Naive thymus-derived CD4-positive, alpha-beta T cell (primary cell): Measurements from ENCODE around the gene GRM7. TPM values are rescaled to one million over a fixed set of nuclear protein-coding genes. Genes with fewer than 3 reads are reported as not detected.
"Not testable (repeated sequence)": the region's sequence is repeated elsewhere in the genome, so short reads cannot be mapped to it uniquely, and the experiment has no call there.

Experiments used
- ATAC-seq: fragments of 150-1000 bp; cut with Tn5 transposase; 2 replicates; pipeline ENCODE4 v1.10.0; 2021; ENCODE audit warnings: mild to moderate bottlenecking, moderate library complexity
- CTCF ChIA-PET: fragments of 350-600 bp; sonication (Branson Sonifier 250); formaldehyde crosslinking; loops from one replicate; lab custom pipeline; 2021; ENCODE audit warnings: antibody characterized with exemption; lab: Charles Lee
- POLR2A ChIA-PET: fragments of 350-600 bp; sonication (Branson Sonifier 250); formaldehyde crosslinking; loops from one replicate; lab custom pipeline; 2021; ENCODE audit warnings: antibody characterized with exemption, inconsistent platforms; lab: Charles Lee
- DNase-seq, 9 donors: peaks; one replicate each; pipeline versions ENCODE4 v3.0.0 to v3.0.0-alpha.2; 2020 to 2022; ENCODE audit warnings: mixed read lengths in 1 of 9
- H3K27ac ChIP-seq: one replicate; pipeline ENCODE4 v1.7.0; 2013; ENCODE audit warnings: mild to moderate bottlenecking, low read depth, low read length, moderate library complexity
- H3K27me3 ChIP-seq, 2 donors: one replicate each; pipeline ENCODE4 v1.7.0; 2013; ENCODE audit warnings: low read length in 2 of 2, mild to moderate bottlenecking in 2 of 2, moderate library complexity in 2 of 2; ENCODE audit not compliant: control insufficient read depth in 2 of 2, insufficient read depth in 2 of 2
- H3K36me3 ChIP-seq, 3 experiments: 1 replicate in 2 of 3; 2 replicates in 1 of 3; pipeline ENCODE4 v1.7.0; 2013; ENCODE audit warnings: low read length in 3 of 3, mild to moderate bottlenecking in 3 of 3, moderate library complexity in 1 of 3; ENCODE audit not compliant: insufficient read depth in 3 of 3, control insufficient read depth in 2 of 3
- H3K4me1 ChIP-seq, 2 donors: one replicate each; pipeline ENCODE4 v1.7.0; 2013; ENCODE audit warnings: low read length in 2 of 2, mild to moderate bottlenecking in 2 of 2, moderate library complexity in 1 of 2; ENCODE audit not compliant: control insufficient read depth in 2 of 2, insufficient read depth in 2 of 2
- H3K4me3 ChIP-seq: 2 replicates; pipeline ENCODE4 v1.7.0; 2013; ENCODE audit warnings: mild to moderate bottlenecking, low read length
- H3K9me3 ChIP-seq, 3 experiments: 1 replicate in 2 of 3; 2 replicates in 1 of 3; pipeline ENCODE4 v1.7.0; 2013; ENCODE audit warnings: low read length in 3 of 3; ENCODE audit not compliant: control insufficient read depth in 2 of 3
- H3K27ac Mint-ChIP-seq, 9 donors: one replicate each; pipeline ENCODE4 v1.8.0; 2020 to 2022; ENCODE audit warnings: mixed read lengths in 9 of 9, mild to moderate bottlenecking in 8 of 9, moderate library complexity in 5 of 9, inconsistent platforms in 2 of 9
- H3K27me3 Mint-ChIP-seq, 5 donors: one replicate each; pipeline ENCODE4 v1.8.0; 2021 to 2022; ENCODE audit warnings: mixed read lengths in 5 of 5, mild to moderate bottlenecking in 1 of 5
- H3K36me3 Mint-ChIP-seq, 5 donors: one replicate each; pipeline ENCODE4 v1.8.0; 2020 to 2022; ENCODE audit warnings: mixed read lengths in 5 of 5, mild to moderate bottlenecking in 3 of 5, inconsistent platforms in 1 of 5
- H3K4me1 Mint-ChIP-seq, 7 donors: one replicate each; pipeline ENCODE4 v1.8.0; 2020 to 2022; ENCODE audit warnings: mixed read lengths in 7 of 7, mild to moderate bottlenecking in 3 of 7, inconsistent platforms in 1 of 7
- H3K4me3 Mint-ChIP-seq, 10 donors: one replicate each; pipeline ENCODE4 v1.8.0; 2020 to 2022; ENCODE audit warnings: mild to moderate bottlenecking in 10 of 10, mixed read lengths in 10 of 10, moderate library complexity in 6 of 10, inconsistent platforms in 2 of 10
- H3K9me3 Mint-ChIP-seq, 11 donors: one replicate each; pipeline ENCODE4 v1.8.0; 2020 to 2022; ENCODE audit warnings: mixed read lengths in 11 of 11, mild to moderate bottlenecking in 4 of 11, inconsistent platforms in 1 of 11, moderate library complexity in 1 of 11
- intact Hi-C, 2 donors: fragments of 100-400 bp; cut with micrococcal nuclease; formaldehyde crosslinking; loops; one replicate each; pipeline ENCODE4 v1.15.1; 2023
- polyA plus RNA-seq, 2 donors: library from polyadenylated mRNA; unstranded; fragments of 300-500 nt; fragmentation: Illumina TruSeq; gene quantifications; one replicate each; pipeline ENCODE4 v1.2.3, GENCODE V29; 2021
- total RNA-seq, 6 experiments: library from RNA in 5 of 6; stranded (reverse) in 5 of 6; gene quantifications; 1 replicate in 5 of 6; 2 replicates in 1 of 6; pipeline ENCODE4 v1.2.3 and lab custom pipeline; 2021 to 2026

GRM7 gene
- total and polyA plus RNA-seq, 7 experiments from 2014 or later, result not detected

DNA sequence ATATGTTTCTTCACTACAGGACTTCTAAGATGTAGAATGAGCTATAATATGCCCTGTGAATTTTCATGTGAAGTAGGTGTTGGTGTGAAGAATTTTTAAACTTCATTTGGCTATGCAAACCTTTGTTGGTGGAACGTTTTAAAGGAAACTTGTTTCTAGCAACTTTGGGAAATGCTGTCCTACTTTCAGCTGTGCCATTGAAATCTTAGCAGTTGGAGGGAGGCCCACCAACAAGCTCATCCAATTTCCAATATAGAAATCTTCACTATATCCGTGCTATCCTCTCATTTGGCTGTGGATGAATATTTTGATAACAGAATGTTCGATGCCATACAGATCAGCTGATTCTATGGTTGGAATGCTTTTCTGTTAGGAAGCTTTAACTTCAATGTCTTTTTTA, 51.3 kb downstream of the GRM7 start:
- H3K27ac ChIP-seq, result no peak overlapping the region
- Mint-ChIP-seq H3K27ac (no peak overlapping the region), H3K4me3 (no peak overlapping the region), H3K36me3 (no peaks in the 10 kb centered on the region), H3K9me3 (peaks cover 0 to 8% (median 0%) of the 10 kb centered on the region in 11 donors), H3K4me1 (no peaks in the 10 kb centered on the region), H3K27me3 (no peaks in the 10 kb centered on the region)
- H3K9me3 ChIP-seq, result no peaks in the 10 kb centered on the region
- H3K27me3 ChIP-seq, result no peaks in the 10 kb centered on the region
- H3K4me1 ChIP-seq, result no peaks in the 10 kb centered on the region
- ATAC-seq (no peak), DNase-seq (no peak)
- CTCF ChIA-PET, result no interaction called here
- no peaks in the 10 kb centered on the region for H3K36me3 ChIP-seq
- POLR2A ChIA-PET, result no interaction called here
- no peak overlapping the region for H3K4me3 ChIP-seq
- intact Hi-C loops, result no loop called here

DNA sequence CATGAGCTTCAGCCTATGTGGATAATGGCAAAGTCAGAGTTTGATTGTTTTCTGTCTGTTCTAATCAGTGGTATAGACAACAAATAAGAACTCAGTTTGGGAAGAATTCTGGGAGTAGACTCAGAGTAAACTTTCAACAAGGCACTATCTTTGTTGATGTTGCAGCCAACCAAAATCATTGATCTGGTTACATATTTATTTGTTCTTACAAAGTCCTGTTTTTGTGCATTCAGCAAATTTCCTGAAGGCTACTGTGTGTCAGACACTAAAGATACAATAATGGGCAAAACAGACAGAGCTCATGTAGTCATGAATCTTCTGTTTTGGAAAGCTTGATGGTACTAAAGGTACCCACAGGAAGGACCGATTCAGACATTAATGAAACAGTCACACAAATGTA, 55.0 kb downstream of the GRM7 start:
- H3K36me3 ChIP-seq, result no peaks in the 10 kb centered on the region
- H3K36me3 Mint-ChIP-seq, result no peaks in the 10 kb centered on the region
- no peak overlapping the region for H3K27ac ChIP-seq
- peaks cover 0 to 8% (median 0%) of the 10 kb centered on the region in 11 donors for H3K9me3 Mint-ChIP-seq
- H3K27me3 ChIP-seq, result no peaks in the 10 kb centered on the region
- no peaks in the 10 kb centered on the region for H3K9me3 ChIP-seq
- no peaks in the 10 kb centered on the region for H3K4me1 ChIP-seq
- no peak overlapping the region for H3K27ac Mint-ChIP-seq
- no peak overlapping the region for H3K4me3 ChIP-seq
- H3K4me1 Mint-ChIP-seq, result no peaks in the 10 kb centered on the region
- intact Hi-C loops, result no loop called here
- CTCF ChIA-PET, result no interaction called here
- ATAC-seq (no peak), DNase-seq (no peak)
- H3K27me3 Mint-ChIP-seq, result no peaks in the 10 kb centered on the region
- no peak overlapping the region for H3K4me3 Mint-ChIP-seq
- POLR2A ChIA-PET, result no interaction called here

DNA sequence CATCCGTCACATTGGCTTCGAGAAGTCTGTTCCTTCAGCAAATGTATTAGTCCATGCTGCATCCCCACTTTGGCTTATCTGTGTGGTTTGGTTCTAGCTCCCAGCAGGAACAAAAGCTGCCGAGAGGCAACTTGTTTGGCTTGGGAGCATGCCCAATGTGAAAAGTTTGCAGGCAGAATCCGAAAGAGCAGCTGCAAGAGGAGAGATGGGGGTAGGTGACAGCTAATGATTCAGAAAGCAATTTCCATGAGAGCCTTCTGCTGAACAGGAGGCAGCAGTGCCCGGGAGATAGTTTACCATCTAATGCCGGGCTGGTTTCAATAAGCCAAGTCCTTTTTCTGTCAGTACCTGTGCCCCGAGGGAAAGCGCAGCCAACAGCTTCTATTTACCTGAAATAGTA, 60.2 kb downstream of the GRM7 start:
- CTCF ChIA-PET, result no interaction called here
- Mint-ChIP-seq H3K36me3 (no peaks in the 10 kb centered on the region), H3K27ac (no peak overlapping the region), H3K4me1 (no peaks in the 10 kb centered on the region), H3K9me3 (peaks cover 0 to 10% (median 0%) of the 10 kb centered on the region in 11 donors), H3K4me3 (no peak overlapping the region), H3K27me3 (no peaks in the 10 kb centered on the region)
- Histone ChIP-seq H3K9me3 (no peaks in the 10 kb centered on the region), H3K4me3 (no peak overlapping the region), H3K27me3 (no peaks in the 10 kb centered on the region), H3K27ac (no peak overlapping the region), H3K4me1 (no peaks in the 10 kb centered on the region), H3K36me3 (no peaks in the 10 kb centered on the region)
- POLR2A ChIA-PET, result no interaction called here
- intact Hi-C loops, result no loop called here
- ATAC-seq, result no peak
- no peak for DNase-seq

DNA sequence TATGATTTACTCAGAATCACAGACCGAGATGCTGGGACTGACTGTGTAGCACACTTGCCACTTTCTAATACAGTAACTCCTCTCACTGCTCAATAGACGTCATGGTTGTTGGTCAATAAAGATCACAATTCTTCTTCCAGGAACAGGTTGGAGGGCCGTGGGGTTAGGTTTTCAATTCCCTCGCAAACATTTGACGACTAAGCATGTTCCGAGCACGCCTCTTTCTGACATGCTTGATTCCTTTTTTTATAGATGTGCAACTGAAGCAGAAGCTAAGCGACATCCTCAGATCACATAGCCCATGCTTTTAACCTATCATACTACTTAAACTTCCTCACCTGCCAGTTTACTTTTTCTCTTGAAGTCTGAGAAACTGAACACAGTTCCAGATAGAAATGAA, 61.0 kb downstream of the GRM7 start:
- DNase-seq (no peak), ATAC-seq (no peak)
- Histone ChIP-seq H3K4me1 (no peaks in the 10 kb centered on the region), H3K9me3 (no peaks in the 10 kb centered on the region), H3K27ac (no peak overlapping the region), H3K4me3 (no peak overlapping the region), H3K27me3 (no peaks in the 10 kb centered on the region), H3K36me3 (no peaks in the 10 kb centered on the region)
- Mint-ChIP-seq H3K4me3 (no peak overlapping the region), H3K9me3 (peaks cover 0 to 10% (median 0%) of the 10 kb centered on the region in 11 donors), H3K36me3 (no peaks in the 10 kb centered on the region), H3K4me1 (no peaks in the 10 kb centered on the region), H3K27me3 (no peaks in the 10 kb centered on the region), H3K27ac (no peak overlapping the region)
- ChIA-PET POLR2A (no interaction called here), CTCF (no interaction called here)
- intact Hi-C loops, result no loop called here

DNA sequence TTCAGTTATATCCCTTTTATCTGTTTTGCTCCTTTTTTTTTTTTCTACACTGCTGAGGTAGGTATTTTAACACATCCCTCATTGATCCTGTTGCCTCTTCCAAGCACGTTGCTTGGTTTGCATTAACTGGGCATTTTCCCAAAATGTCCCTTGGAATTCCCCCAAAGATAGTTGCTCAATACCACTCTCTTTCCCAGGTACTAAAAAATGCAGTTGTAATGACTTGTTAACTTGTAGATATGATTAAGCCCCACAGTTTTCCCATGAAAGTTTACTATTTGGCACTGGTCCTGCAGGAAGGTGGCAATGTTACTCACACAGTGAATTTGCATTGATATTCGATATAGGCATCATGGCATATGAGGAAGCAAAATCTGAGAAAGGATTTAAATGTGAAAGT, 67.1 kb downstream of the GRM7 start:
- ATAC-seq, result no peak
- Histone ChIP-seq H3K27me3 (no peaks in the 10 kb centered on the region), H3K4me1 (no peaks in the 10 kb centered on the region), H3K4me3 (no peak overlapping the region), H3K27ac (no peak overlapping the region), H3K9me3 (no peaks in the 10 kb centered on the region), H3K36me3 (no peaks in the 10 kb centered on the region)
- POLR2A ChIA-PET, result no interaction called here
- H3K27ac Mint-ChIP-seq, result no peak overlapping the region
- H3K4me3 Mint-ChIP-seq, result no peak overlapping the region
- H3K36me3 Mint-ChIP-seq, result no peaks in the 10 kb centered on the region
- DNase-seq, result no peak
- no peaks in the 10 kb centered on the region for H3K4me1 Mint-ChIP-seq
- peaks cover 0 to 4% (median 0%) of the 10 kb centered on the region in 11 donors for H3K9me3 Mint-ChIP-seq
- intact Hi-C loops, result no loop called here
- CTCF ChIA-PET, result no interaction called here
- H3K27me3 Mint-ChIP-seq, result no peaks in the 10 kb centered on the region

DNA sequence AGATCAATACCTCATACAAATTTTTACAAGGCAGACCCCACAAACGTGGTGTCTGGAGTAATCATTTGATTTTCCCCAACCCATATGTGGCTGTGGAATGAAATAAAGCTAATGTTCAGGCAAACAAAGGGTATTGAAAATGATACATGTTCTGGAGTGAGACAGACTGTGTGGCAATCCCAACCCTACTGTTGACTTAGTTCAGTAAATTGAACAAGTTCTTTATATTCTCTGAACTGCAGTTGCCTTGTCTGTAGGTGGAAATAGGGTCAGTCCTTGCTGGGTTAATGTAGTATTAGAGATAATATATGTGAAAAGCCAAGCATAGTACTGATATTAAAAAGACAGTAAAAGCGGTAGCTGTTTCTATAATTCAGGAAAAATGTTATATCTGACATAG, 69.0 kb downstream of the GRM7 start:
- no peaks in the 10 kb centered on the region for H3K27me3 Mint-ChIP-seq
- ATAC-seq (no peak), DNase-seq (no peak)
- Histone ChIP-seq H3K27ac (no peak overlapping the region), H3K4me3 (no peak overlapping the region), H3K36me3 (no peaks in the 10 kb centered on the region), H3K4me1 (no peaks in the 10 kb centered on the region), H3K27me3 (no peaks in the 10 kb centered on the region), H3K9me3 (no peaks in the 10 kb centered on the region)
- H3K4me1 Mint-ChIP-seq, result no peaks in the 10 kb centered on the region
- no peaks in the 10 kb centered on the region for H3K36me3 Mint-ChIP-seq
- intact Hi-C loops, result no loop called here
- no peak overlapping the region for H3K27ac Mint-ChIP-seq
- ChIA-PET CTCF (no interaction called here), POLR2A (no interaction called here)
- H3K9me3 Mint-ChIP-seq, result peaks cover 0 to 6% (median 2%) of the 10 kb centered on the region in 11 donors
- H3K4me3 Mint-ChIP-seq, result no peak overlapping the region

DNA sequence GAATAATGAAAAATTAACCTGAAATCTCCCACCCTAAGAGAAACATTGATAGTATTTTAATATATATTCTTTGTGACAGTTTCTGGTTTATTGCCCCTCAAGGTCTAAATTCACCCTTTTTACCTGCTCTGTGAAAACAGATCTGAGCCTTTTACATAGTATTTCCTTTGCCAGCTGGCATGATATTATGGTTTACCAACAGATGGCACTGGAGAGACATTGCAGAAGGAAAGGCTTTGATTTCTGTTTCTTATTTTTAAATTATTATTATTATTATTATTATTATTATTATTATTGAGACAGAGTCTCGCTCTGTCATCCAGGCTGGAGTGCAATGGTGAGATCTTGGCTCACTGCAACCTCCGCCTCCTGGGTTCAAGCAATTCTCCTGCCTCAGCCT, 74.5 kb downstream of the GRM7 start:
- H3K36me3 Mint-ChIP-seq, H3K27me3 ChIP-seq, H3K4me1 Mint-ChIP-seq, H3K36me3 ChIP-seq, H3K4me3 ChIP-seq, CTCF ChIA-PET, H3K27me3 Mint-ChIP-seq, ATAC-seq, H3K4me1 ChIP-seq, H3K9me3 ChIP-seq, H3K27ac Mint-ChIP-seq, intact Hi-C loops, DNase-seq, H3K4me3 Mint-ChIP-seq, H3K27ac ChIP-seq, POLR2A ChIA-PET: not testable (repeated sequence)
- H3K9me3 Mint-ChIP-seq, result peaks cover 0 to 23% (median 8%) of the 10 kb centered on the region in 11 donors
